ENCODE measurements around the gene CATSPER3.

- TF ChIP-seq CTCF (IDR thresholded peaks at IDR 0.05; ENCODE audit: low read length) = no peak
- no peak for TF ChIP-seq EZH2 (optimal IDR thresholded peaks at IDR 0.05; ENCODE audit: low read depth, low read length)
Measured at GRCh38 chr5:135058331-135058732, 90.6 kb downstream of the CATSPER3 start.

All from MM.1S (cell line).